C4-2B (cell line): ENCODE measurements around the gene KCNC1.
A peak's percentile ranks its signal among the peaks of the same experiment; 100 is the strongest.

ENCODE experiments used
- CTCF ChIP-seq: fragments of 450-650 bp; conservative IDR thresholded peaks from 2 replicates; pipeline ENCODE4 v1.5.1; 2017; ENCODE audit warnings: mild to moderate bottlenecking
- ZFX ChIP-seq: fragments of 450-650 bp; IDR thresholded peaks from 2 replicates; pipeline ENCODE4 v1.6.1; 2017

GRCh38 chr11:17827006-17827405 lies 92.4 kb downstream of the KCNC1 start:
- TF ChIP-seq CTCF (peak; percentile 30), ZFX (no peak)
